Measurements from ENCODE around the gene INS.
"Not testable (repeated sequence)": the region's sequence is repeated elsewhere in the genome, so short reads cannot be mapped to it uniquely, and the experiment has no call there.

Gene INS

DNA sequence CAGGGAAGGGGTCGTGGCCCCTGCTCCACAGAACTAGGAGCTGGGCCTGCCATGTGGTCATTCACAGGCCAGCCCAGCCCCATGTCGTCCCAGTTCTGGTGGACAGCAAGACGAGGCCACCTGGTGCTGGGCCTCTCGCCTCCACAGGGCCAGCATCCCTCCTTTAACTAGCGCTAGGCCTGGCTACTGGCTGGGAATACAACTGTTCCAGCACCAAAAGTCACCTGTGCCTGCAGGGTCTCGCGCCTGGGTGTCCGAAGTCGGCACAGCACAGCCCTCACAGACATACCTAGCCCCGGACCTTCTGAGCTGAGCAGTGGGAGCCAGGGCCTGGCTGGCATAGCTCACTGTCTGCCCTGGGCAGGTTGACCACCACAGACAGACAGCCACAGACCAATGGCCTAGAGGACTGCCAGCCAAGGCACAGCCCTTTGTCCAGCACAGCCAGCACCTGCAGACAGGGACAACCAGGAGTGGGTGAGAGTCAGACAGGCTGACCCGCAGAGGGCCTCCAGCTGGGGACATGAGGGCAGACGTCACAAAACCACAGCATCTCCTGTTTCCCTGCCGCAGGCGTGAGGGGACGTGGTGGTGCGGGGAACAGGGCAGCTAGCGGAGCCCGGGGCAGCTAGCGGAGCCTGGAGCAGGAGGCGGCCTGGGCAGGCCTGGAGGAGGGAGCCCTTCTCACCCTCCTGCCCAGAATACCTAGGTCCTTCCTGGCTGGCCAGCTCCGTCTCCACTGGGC lies 37.8 kb upstream of the INS start:
- no peak for DNase-seq

DNA sequence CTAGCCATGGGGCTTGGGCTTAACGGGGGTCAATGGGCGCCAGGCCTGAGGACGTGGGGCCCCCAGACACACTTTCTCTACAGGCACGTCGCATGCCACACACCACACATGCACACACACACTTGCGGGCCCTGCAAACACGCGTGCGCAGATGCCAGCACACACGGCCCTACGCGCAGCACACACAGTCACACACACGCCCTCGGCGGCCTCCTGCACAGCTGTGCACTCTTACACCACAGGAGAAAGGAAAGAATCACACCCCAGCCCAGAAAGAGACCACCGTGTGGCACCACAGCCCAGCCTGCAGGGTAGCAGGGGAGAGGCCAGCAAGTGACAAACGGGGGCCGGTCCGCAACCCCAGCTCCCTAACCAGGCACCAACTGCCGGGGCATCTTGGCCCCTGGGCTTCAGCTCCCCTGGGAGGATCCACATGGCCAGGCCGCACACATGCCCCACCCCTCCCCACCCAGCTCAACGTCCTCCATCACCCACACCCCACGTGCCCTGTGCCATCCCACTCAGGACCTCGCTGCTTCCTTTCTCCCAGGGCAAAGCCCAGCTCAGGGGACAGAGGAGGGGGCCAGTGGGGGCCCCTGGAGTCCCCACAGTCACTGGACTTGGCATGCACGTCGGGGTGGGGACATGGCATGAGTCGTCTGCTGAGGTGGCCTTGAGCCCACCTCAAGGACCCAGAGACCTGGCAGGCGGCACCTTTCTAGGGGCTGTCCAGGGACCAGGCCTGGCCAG lies 36.9 kb upstream of the INS start:
- no peak for DNase-seq

DNA sequence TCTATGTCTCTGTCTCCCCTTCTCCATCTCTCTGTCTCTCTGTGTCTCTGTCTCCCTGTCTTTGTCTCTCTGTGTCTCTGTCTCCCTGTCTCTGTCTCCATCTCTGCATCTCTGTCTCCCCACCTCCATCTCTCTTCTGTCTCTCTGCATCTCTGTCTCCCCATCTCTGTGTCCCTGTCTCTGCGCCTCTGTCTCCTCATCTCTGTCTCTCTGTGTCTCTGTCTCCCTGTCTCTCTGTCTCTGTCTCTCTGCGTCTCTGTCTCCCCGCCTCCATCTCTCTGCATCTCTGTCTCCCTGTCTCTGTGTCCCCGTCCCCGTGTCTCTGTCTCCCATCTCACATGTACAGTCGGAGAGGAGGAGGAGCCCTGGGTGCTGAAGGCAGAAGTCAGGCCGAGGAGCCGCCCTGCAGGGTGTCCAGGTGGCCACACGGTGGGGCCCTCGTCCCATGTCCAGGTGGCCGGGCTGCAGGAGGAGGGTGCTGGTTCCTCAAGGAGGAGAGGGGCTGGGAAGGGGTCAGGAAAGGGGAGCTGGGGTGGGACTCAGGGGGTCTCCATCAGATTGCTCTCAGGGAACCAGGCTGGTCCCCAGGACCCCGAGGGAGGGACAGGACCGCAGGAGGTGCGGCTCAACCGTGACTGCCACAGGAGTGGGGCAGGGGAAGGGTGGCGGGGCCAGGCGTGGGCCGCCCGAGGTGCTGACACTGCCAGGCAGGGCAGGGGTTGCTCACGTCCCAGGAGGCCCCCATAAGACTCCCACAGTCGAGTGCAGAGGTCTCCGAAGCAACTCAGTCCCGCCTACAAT lies 36.2 kb upstream of the INS start:
- no peak for DNase-seq

GRCh38 chr11:2195756-2196088 lies 34.7 kb upstream of the INS start:
- DNase-seq, result no peak

DNA sequence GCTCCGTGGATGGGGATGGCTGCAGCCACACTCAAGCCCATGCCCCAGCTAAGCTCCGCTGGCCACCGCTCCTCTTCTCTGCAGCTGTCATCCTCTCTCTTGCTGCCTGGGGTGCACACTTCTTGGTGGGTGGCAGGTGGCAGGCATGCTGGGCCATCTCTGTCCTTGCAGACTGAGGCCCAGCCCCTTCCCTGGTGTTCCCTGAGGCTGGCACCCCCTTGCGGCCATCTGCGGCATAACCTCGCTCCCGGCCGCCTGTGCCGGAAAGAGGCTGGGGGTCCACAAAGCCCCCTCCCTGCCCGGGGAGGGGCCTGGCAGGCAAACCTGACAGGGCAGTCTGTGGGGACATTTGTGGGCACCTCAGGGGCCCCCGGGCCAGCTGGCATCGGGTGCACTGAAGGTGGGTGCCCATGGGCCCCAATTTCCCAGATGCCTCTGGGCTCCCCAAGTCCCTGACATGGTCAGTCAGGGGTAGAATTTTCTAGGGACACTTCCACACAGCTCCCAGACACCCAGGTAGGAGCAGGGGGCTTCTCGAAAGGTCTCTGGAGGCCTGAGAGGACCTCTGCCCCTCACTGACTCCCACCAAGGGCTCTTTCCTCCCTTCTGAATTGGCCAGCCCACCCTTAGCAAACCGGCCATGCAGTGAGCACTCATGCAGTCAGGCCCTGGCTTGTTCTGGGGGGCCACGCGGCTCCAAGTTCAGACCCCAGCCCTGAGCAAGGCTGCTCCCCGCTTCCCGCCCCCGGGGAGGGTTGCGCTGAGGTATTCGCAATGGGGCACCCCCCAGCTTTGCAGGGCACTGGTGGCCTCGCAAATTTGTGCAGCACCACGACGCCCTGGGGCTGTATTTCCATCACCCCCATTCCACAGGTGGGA lies 34.1 kb upstream of the INS start:
- no peak for DNase-seq

DNA sequence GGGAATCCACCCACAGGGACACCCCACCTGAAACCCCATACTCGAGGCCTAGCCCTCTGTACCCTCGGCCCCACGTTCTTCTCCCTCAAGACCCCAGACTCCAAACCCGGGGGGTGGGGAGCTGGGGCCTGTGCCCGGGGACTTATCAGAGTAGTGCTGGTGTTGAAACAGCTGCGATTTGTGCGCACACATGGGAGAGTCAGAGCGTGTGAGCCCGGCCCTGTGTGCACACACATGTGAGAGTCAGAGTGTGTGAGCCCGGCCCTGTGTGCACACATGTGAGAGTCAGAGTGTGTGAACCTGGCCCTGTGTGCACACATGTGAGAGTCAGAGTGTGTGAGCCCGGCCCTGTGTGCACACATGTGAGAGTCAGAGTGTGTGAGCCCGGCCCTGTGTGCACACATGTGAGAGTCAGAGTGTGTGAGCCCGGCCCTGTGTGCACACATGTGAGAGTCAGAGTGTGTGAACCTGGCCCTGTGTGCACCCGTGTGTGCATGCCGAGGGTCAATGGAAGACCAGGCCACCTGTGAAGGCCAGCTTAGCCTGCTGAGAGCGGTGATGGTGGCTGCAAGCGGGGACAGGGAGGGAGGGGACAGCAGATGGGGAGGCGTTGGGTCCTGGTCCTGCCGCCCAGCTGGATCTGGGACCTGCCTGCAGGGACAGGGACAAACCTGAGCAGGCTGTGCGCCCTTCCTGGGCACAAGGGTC lies 33.0 kb upstream of the INS start:
- DNase-seq, result not testable (repeated sequence)

GRCh38 chr11:2193099-2193887 lies 32.3 kb upstream of the INS start:
- DNase-seq, result no peak

DNA sequence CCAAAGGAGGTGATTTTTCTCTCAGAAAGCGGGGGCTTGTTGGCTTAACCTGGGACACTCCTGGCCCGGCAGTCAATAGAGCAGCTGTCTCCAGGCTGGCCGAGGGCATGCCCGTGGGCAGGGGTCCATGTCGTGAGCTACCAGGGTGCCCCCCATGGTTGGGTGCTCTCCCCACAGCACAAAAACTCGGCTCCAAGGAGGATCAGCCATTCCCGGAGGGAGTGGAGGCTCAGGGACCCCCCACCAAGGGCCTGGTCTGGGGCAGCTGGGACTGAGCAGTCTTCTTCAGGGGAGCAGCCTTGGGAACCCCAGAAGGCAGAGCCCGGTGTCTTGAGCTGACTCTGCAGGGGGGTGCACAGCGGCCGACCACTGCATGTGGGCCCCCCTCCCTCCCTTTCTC lies 31.4 kb upstream of the INS start:
- DNase-seq, result no peak

DNA sequence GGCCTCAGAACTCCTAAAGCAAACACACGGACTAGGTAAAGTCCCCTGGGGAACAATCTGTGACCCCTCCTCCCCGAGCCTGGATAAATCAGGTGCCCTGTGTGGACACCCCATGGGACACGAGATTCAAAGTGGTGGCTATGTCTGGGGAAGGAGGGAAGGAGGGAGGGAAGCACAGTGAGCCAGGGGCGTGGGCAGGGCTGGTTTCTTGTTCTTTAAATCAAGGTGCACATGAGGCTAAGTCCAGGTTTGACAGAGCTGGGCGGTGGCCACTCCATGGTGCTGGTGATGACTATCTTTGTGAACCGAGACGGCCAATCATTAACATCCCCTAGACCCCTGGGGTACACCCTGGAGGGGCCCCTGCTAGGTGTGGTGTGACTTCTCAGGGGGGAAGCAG lies 30.9 kb upstream of the INS start:
- no peak for DNase-seq

- DNase-seq, result no peak
Observed at GRCh38 chr11:2190657-2191471, 29.9 kb upstream of the INS start.

DNA sequence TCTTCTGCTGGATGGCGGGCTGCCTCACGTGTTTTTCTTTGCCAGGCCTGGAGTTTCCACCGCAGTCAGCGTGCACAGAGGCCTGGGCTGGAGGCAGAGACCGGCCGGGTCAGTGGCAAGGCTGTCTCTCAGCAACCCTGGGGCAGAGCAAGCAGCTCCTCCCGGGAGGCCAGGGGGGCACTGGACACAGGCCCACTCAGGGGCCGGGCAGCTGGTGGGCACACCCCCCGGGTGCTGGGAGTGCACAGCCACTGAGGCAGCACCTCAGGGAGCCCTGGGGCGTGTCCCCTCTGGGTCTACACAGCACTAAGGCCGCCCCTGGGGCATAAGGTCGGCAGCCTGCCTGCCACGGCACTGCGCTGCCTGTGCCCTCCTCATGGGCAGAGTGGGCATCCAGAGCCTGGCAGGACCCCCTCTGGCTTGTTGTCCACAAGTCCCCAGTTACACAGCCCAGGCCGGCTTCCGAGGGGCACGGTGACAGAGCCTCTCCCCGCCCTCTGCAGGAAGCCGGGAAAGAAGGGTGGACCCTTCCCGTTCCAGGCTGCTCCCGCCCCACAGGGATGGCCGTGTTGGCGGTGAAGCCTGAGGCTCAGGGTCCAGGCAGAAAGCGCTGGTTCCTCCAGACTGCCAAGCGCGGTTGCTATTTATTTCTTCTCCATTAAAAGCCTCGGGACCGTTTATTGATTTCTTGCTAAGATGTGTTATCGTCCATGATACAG lies 29.1 kb upstream of the INS start:
- DNase-seq, result no peak

DNA sequence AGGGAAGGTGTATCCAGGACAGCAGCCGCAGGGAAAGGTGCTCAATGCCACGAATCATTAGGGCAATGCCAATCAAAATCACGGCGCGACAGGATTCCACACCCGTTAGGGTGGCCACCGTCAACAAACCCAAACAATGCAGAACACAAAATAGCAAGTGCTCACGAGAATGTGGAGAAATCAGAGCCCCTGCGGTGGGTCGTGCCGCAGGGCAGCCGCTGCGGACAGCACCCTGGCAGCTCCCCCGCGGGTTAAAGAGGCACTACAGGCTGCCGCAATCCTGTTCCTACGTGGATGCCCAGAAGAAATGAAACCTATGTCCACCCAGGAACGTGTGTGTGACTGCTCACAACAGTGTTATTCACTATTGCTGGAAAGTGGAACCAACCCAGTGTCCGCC lies 27.7 kb upstream of the INS start:
- no peak for DNase-seq

DNA sequence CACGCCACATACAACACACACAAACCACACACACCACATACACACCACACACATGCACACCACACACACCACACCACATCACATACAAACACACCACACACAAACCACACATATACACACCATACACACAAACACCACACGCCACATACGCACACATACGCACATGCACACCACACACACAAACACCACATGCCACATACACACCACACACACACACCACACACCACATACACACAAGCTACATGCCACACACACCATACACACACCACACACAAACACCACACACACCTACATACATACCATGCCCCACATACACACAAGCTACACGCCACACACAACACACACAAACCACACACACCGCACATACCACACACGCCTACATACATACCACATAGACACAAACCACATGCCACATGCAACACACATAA lies 26.3 kb upstream of the INS start:
- DNase-seq, result no peak

GRCh38 chr11:2186669-2187279 lies 25.8 kb upstream of the INS start:
- no peak for DNase-seq

GRCh38 chr11:2185324-2186085 lies 24.5 kb upstream of the INS start:
- DNase-seq, result no peak

GRCh38 chr11:2182692-2183474 lies 21.9 kb upstream of the INS start:
- no peak for DNase-seq

DNA sequence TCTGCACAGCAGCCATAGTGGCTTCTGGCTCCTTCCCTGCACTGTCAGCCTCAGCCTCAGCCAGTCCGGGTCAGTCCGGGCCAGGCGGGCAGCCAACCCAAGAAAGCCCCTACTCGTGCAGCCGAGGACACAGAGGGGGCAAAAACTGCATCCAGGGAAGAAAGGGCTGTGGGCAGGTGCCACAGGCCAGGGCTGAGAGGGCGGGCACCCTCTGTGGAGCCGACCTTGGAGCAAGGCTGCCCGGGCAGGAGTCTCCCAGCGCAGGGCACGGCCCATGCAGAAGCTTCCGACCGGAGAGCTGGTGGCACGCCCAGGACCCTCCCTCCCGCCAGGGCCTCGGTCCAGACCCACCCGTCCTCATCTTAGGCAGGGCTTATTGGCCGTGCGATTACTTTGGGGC lies 21.1 kb upstream of the INS start:
- no peak for DNase-seq
